Measurements from ENCODE around the gene ZCCHC7. TPM values are rescaled to one million over a fixed set of nuclear protein-coding genes. Genes with fewer than 3 reads are reported as not detected.
"Not testable (repeated sequence)": the region's sequence is repeated elsewhere in the genome, so short reads cannot be mapped to it uniquely, and the experiment has no call there.

ZCCHC7 gene
- total RNA-seq, 4 donors from 2014 or later = 11.7 to 24.6 (median 13.6) TPM

DNA sequence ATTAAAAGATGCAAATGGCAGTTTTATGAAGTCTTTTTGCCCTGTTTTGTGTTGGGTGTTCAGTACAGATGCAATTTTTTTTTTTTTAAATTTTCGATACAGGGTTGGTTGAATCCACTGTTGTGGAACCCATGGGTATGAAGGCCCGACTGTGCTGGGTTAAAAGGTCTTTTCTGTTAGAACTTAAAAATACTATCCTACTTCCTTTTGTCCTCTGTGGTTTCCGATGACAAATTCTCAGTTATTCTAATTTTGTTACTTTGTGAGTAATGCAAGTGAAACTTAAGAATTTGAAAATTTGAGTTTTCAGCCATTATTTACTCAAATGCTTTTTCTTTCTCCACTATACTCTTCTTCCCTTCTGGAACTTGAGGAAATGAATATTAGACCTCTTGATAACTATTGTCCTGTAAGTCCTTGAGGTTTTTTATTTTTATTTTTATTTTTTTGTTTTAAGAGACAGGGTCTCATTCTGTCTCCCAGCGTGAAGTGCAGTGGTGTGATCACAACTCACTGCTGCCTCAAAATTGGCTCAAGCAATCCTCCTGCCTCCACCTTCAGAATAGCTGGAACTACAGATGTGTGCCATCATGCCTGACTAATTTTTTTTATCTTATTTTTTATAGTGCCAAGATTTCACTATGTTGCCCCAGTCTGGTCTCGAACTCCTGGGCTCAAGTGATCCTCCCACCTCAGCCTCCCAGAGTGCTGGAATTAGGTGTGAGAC, 67.5 kb downstream of the ZCCHC7 start:
- TF ChIP-seq CTCF (IDR thresholded peaks at IDR 0.05) = no peak

GRCh38 chr9:37190739-37191138, 70.4 kb downstream of the ZCCHC7 start:
- ATAC-seq (ENCODE audit: low FRiP score); DNase-seq (ENCODE audit: low spot score): not testable (repeated sequence)

More for the DNA sequence above, 67.5 kb downstream of the ZCCHC7 start:
- DNase-seq (ENCODE audit: low spot score) (no peak), ATAC-seq (ENCODE audit: low FRiP score) (no peak)

- ATAC-seq (ENCODE audit: low FRiP score) (no peak), DNase-seq (ENCODE audit: low spot score) (no peak)
- TF ChIP-seq CTCF (IDR thresholded peaks at IDR 0.05) = no peak
Observed at GRCh38 chr9:37191403-37192089, 71.2 kb downstream of the ZCCHC7 start.

- TF ChIP-seq CTCF (IDR thresholded peaks at IDR 0.05) = no peak
- no peak for ATAC-seq (ENCODE audit: low FRiP score)
- DNase-seq (ENCODE audit: low spot score) = no peak
Observed at GRCh38 chr9:37192803-37193202, 72.4 kb downstream of the ZCCHC7 start.

- no peak for TF ChIP-seq CTCF (IDR thresholded peaks at IDR 0.05)
- ATAC-seq (ENCODE audit: low FRiP score) (no peak), DNase-seq (ENCODE audit: low spot score) (no peak)
Observed at GRCh38 chr9:37197158-37198038, 77.0 kb downstream of the ZCCHC7 start.

GRCh38 chr9:37198039-37198729, 77.8 kb downstream of the ZCCHC7 start:
- ATAC-seq (ENCODE audit: low FRiP score) = no peak
- TF ChIP-seq CTCF (IDR thresholded peaks at IDR 0.05) = no peak
- no peak for DNase-seq (ENCODE audit: low spot score)

DNA sequence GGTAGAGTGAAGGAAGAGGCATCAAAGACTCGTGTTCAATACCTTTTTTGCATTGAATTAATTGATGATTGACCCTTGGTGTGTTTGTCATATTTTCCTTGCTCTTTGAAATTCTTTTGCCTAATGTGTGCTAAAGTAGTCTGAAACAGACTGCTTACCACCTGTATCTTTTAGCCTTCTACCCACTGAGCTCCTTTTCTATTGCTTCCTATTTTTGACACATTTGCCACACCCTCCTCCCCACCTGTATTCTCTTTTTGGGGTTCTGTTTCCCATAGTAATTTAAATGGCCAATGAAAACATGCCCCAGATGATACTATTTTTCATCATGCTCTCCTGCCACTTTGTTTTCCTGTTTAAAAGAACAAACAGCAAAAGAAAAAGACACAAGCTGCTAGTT, 78.5 kb downstream of the ZCCHC7 start:
- ATAC-seq (ENCODE audit: low FRiP score) (no peak), DNase-seq (ENCODE audit: low spot score) (no peak)
- TF ChIP-seq CTCF (IDR thresholded peaks at IDR 0.05) = no peak
